GM12891 (cell line): Measurements from ENCODE around the gene SMIM35.

Experiments
- PAX5 ChIP-seq: IDR thresholded peaks from 2 replicates; pipeline ENCODE4 v1.6.1; 2011; ENCODE audit warnings: low read length, moderate library complexity, mild to moderate bottlenecking; ENCODE audit not compliant: insufficient read depth, severe bottlenecking
- POLR2A ChIP-seq: IDR thresholded peaks from 2 replicates; pipeline ENCODE4 v1.6.1; 2011; ENCODE audit warnings: low read depth, low read length, control low read depth
- POLR2AphosphoS5 ChIP-seq: IDR thresholded peaks from 2 replicates; pipeline ENCODE4 v1.6.1; 2011; ENCODE audit warnings: low read depth, low read length, control low read depth

DNA sequence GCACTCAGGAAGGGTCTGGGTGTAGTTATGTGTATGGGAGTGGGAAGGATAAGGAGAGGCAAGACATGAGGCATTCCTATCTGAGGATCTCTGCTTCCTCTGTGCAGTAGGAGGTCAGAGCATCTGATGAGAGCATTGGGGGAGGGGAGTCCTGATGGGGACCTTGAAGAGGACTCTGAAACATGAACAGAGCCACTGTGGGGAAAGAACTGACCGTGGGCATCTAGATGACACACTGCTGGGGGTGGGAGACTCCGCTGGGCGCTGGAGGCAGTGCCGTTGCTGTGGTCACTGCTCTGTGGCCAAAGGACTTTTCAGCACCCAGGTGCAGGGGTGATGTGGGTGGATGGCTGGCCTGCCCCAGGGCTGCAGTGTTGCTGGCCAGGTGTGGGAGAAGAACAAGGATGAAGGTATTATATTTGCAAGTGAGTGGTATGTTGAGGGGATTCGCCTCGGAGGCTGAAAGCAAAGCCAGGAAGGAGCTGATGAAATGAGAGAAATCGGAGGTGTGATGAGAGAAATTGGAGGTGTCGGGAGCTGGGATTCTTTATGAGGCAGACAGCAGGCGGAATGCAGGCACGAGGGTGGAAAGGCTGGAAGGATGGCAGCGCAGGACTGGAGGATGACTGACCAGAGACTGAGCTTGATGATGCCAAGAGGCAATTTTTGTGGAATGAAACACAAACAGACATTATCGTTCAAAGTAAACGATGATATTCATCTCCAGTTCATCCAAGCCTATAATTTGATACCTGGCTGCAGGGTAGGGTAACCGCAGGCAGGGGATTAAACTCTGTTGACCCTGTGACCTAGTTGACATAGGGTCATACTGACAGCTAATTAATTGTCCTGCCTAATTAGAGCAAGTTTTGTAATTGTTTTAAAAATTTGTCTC lies 29.3 kb downstream of the SMIM35 start:
- TF ChIP-seq POLR2AphosphoS5 (no peak), POLR2A (no peak), PAX5 (no peak)
